ENCODE results near the gene ADAMTS20.

ADAMTS20 gene

DNA sequence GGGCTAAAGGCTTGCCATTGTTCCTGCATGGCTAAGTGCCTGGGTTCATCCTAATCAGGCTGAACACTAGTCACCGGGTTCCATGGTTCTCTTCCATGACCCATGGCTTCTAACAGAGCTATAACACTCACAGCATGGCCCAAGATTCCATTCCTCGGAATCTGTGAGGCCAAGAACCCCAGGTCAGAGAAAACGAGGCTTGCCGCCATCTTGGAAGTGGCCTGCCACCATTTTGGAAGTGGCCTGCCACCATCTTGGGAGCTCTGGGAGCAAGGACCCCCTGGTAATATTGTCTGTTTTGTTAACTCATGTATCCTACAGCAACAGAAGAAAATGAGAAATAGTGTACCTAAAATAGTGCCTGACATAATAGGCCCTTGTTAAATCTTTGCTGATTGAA is 92.7 kb downstream of the ADAMTS20 start:
- no peaks in the 10 kb centered on the region; the same call in 1 of the 2 replicates for H4K20me1 ChIP-seq (ENCODE audit: low read depth, low read length)
- H3K79me2 ChIP-seq (ENCODE audit: insufficient read depth, low read length) = no peaks in the 10 kb centered on the region
- H3K36me3 ChIP-seq (ENCODE audit: low read length) = no peaks in the 10 kb centered on the region
- H3K4me3 ChIP-seq (ENCODE audit: insufficient read depth, low read length, poor library complexity, severe bottlenecking) = no peak overlapping the region
- no peak overlapping the region for H3K4me2 ChIP-seq (ENCODE audit: low read depth, low read length, poor library complexity, severe bottlenecking)
- H3K9me3 ChIP-seq (ENCODE audit: insufficient read depth, low read length) = no peaks in the 10 kb centered on the region
- H3K9ac ChIP-seq (ENCODE audit: low read length) = no peak overlapping the region
- no peaks in the 10 kb centered on the region for H3F3A ChIP-seq (ENCODE audit: insufficient read depth)
- H3K27me3 ChIP-seq (ENCODE audit: low read length) = no peaks in the 10 kb centered on the region
- H3K9me2 ChIP-seq (replicated peaks; ENCODE audit: insufficient read depth, low read length) = no peaks in the 10 kb centered on the region
- TF ChIP-seq EZH2phosphoT487 (conservative IDR thresholded peaks at IDR 0.05; ENCODE audit: low read length) (no peak), CTCF (IDR thresholded peaks at IDR 0.05; ENCODE audit: insufficient read depth, low read length, poor library complexity, severe bottlenecking) (no peak)
- H3K27ac ChIP-seq (ENCODE audit: low read depth, low read length) = no peak overlapping the region
- no peak overlapping the region for H2AFZ ChIP-seq (ENCODE audit: low read depth, low read length, severe bottlenecking)

- Histone ChIP-seq H2AFZ (ENCODE audit: low read depth, low read length, severe bottlenecking) (no peak overlapping the region), H3K27ac (ENCODE audit: low read depth, low read length) (no peak overlapping the region), H3K9me2 (replicated peaks; ENCODE audit: insufficient read depth, low read length) (no peaks in the 10 kb centered on the region), H3K9ac (ENCODE audit: low read length) (no peak overlapping the region), H3F3A (ENCODE audit: insufficient read depth) (no peaks in the 10 kb centered on the region), H3K4me3 (ENCODE audit: insufficient read depth, low read length, poor library complexity, severe bottlenecking) (no peak overlapping the region), H4K20me1 (ENCODE audit: low read depth, low read length) (no peaks in the 10 kb centered on the region), H3K9me3 (ENCODE audit: insufficient read depth, low read length) (no peaks in the 10 kb centered on the region), H3K27me3 (ENCODE audit: low read length) (no peaks in the 10 kb centered on the region), H3K79me2 (ENCODE audit: insufficient read depth, low read length) (no peaks in the 10 kb centered on the region), H3K4me2 (ENCODE audit: low read depth, low read length, poor library complexity, severe bottlenecking) (no peak overlapping the region), H3K36me3 (ENCODE audit: low read length) (no peaks in the 10 kb centered on the region)
- no peak for TF ChIP-seq EZH2phosphoT487 (conservative IDR thresholded peaks at IDR 0.05; ENCODE audit: low read length)
- TF ChIP-seq CTCF (IDR thresholded peaks at IDR 0.05; ENCODE audit: insufficient read depth, low read length, poor library complexity, severe bottlenecking) = no peak
Observed at GRCh38 chr12:43453761-43454160, 98.2 kb downstream of the ADAMTS20 start.

GRCh38 chr12:43444940-43445564 is 107.0 kb downstream of the ADAMTS20 start:
- Histone ChIP-seq H3K4me3 (ENCODE audit: insufficient read depth, low read length, poor library complexity, severe bottlenecking) (no peak overlapping the region), H3K9me3 (ENCODE audit: insufficient read depth, low read length) (no peaks in the 10 kb centered on the region), H2AFZ (ENCODE audit: low read depth, low read length, severe bottlenecking) (no peak overlapping the region), H3K9me2 (replicated peaks; ENCODE audit: insufficient read depth, low read length) (no peaks in the 10 kb centered on the region), H3F3A (ENCODE audit: insufficient read depth) (no peaks in the 10 kb centered on the region), H3K79me2 (ENCODE audit: insufficient read depth, low read length) (no peaks in the 10 kb centered on the region), H3K27ac (ENCODE audit: low read depth, low read length) (no peak overlapping the region), H4K20me1 (ENCODE audit: low read depth, low read length) (no peaks in the 10 kb centered on the region), H3K36me3 (ENCODE audit: low read length) (no peaks in the 10 kb centered on the region), H3K4me2 (ENCODE audit: low read depth, low read length, poor library complexity, severe bottlenecking) (no peak overlapping the region), H3K27me3 (ENCODE audit: low read length) (no peaks in the 10 kb centered on the region), H3K9ac (ENCODE audit: low read length) (no peak overlapping the region)
- TF ChIP-seq EZH2phosphoT487 (conservative IDR thresholded peaks at IDR 0.05; ENCODE audit: low read length) (no peak), CTCF (IDR thresholded peaks at IDR 0.05; ENCODE audit: insufficient read depth, low read length, poor library complexity, severe bottlenecking) (peak; percentile 85)
